ENCODE data around the gene KCNJ12. TPM values are rescaled to one million over a fixed set of nuclear protein-coding genes. Genes with fewer than 3 reads are reported as not detected.
"Not testable (repeated sequence)": the region's sequence is repeated elsewhere in the genome, so short reads cannot be mapped to it uniquely, and the experiment has no call there.

The KCNJ12 gene
- total RNA-seq, 1 donor from 2014 or later, result 0.56 TPM

GRCh38 chr17:21439015-21439336 is 62.8 kb downstream of the KCNJ12 start:
- H3F3A ChIP-seq (ENCODE audit: low read depth); H3K27me3 Mint-ChIP-seq (ENCODE audit: insufficient read depth, low read depth); H3K27ac Mint-ChIP-seq; H3K9me3 ChIP-seq (ENCODE audit: low read depth); DNase-seq (ENCODE audit: low spot score); H3K4me3 ChIP-seq; H3K27ac ChIP-seq; H3K9ac ChIP-seq; H3K4me1 ChIP-seq; H3K79me2 ChIP-seq (ENCODE audit: low read depth); H3K36me3 Mint-ChIP-seq; H3K36me3 ChIP-seq; H3K9me3 Mint-ChIP-seq; H4K20me1 ChIP-seq (ENCODE audit: low read depth); H3K4me2 ChIP-seq; H3K4me3 Mint-ChIP-seq; H2AFZ ChIP-seq (replicated peaks): not testable (repeated sequence)
- peaks cover 32% of the 10 kb centered on the region for H3K27me3 ChIP-seq
- H3K4me1 Mint-ChIP-seq, result peaks cover 14% of the 10 kb centered on the region

- Histone ChIP-seq H3K9me3 (ENCODE audit: low read depth) (no peaks in the 10 kb centered on the region), H3K27me3 (peaks cover 12% of the 10 kb centered on the region), H2AFZ (replicated peaks) (no peak overlapping the region), H3K9ac (no peak overlapping the region), H3K4me2 (no peak overlapping the region), H4K20me1 (ENCODE audit: low read depth) (no peaks in the 10 kb centered on the region), H3K4me1 (no peaks in the 10 kb centered on the region), H3K4me3 (no peak overlapping the region), H3F3A (ENCODE audit: low read depth) (no peaks in the 10 kb centered on the region), H3K79me2 (ENCODE audit: low read depth) (no peaks in the 10 kb centered on the region), H3K36me3 (no peaks in the 10 kb centered on the region), H3K27ac (no peak overlapping the region)
- Mint-ChIP-seq H3K36me3 (no peaks in the 10 kb centered on the region), H3K27me3 (ENCODE audit: insufficient read depth, low read depth) (peaks cover 11% of the 10 kb centered on the region), H3K4me3 (no peak overlapping the region), H3K27ac (no peak overlapping the region), H3K4me1 (no peaks in the 10 kb centered on the region), H3K9me3 (peaks cover 4% of the 10 kb centered on the region)
- no peak for DNase-seq (ENCODE audit: low spot score)
- TF ChIP-seq CTCF (IDR thresholded peaks at IDR 0.05) (no peak), EZH2phosphoT487 (IDR thresholded peaks at IDR 0.05) (no peak), EZH2 (IDR thresholded peaks at IDR 0.05) (no peak)
These were observed 69.0 kb downstream of the KCNJ12 start for GRCh38 chr17:21445091-21445650.

GRCh38 chr17:21447552-21447951 is 71.4 kb downstream of the KCNJ12 start:
- H3K4me3 ChIP-seq; H3K4me1 ChIP-seq; H3K27ac ChIP-seq; DNase-seq (ENCODE audit: low spot score); H3K9me3 Mint-ChIP-seq; H3K4me1 Mint-ChIP-seq; H3K4me3 Mint-ChIP-seq; H3K27me3 Mint-ChIP-seq (ENCODE audit: insufficient read depth, low read depth); H3K4me2 ChIP-seq; H3K36me3 Mint-ChIP-seq; H3K36me3 ChIP-seq; H2AFZ ChIP-seq (replicated peaks); H3K27ac Mint-ChIP-seq; H3K9ac ChIP-seq; H3K79me2 ChIP-seq (ENCODE audit: low read depth); H3K9me3 ChIP-seq (ENCODE audit: low read depth); H4K20me1 ChIP-seq (ENCODE audit: low read depth); H3F3A ChIP-seq (ENCODE audit: low read depth): not testable (repeated sequence)
- H3K27me3 ChIP-seq, result peaks cover 20% of the 10 kb centered on the region

- DNase-seq (ENCODE audit: low spot score); H3K4me3 Mint-ChIP-seq; H3K4me1 Mint-ChIP-seq; H3K36me3 ChIP-seq; H2AFZ ChIP-seq (replicated peaks); H3K79me2 ChIP-seq (ENCODE audit: low read depth); H3K27ac Mint-ChIP-seq; H3K27ac ChIP-seq; H3K36me3 Mint-ChIP-seq; H3K9ac ChIP-seq; H3F3A ChIP-seq (ENCODE audit: low read depth); H3K4me1 ChIP-seq; H3K9me3 ChIP-seq (ENCODE audit: low read depth); H4K20me1 ChIP-seq (ENCODE audit: low read depth); H3K9me3 Mint-ChIP-seq; H3K4me3 ChIP-seq; H3K4me2 ChIP-seq: not testable (repeated sequence)
- H3K27me3 ChIP-seq, result peaks cover 43% of the 10 kb centered on the region
- peak; percentile 35 for TF ChIP-seq CTCF (IDR thresholded peaks at IDR 0.05)
- H3K27me3 Mint-ChIP-seq (ENCODE audit: insufficient read depth, low read depth), result peaks cover 15% of the 10 kb centered on the region
These were observed 73.7 kb downstream of the KCNJ12 start for GRCh38 chr17:21449891-21450290.
